GM12874 (cell line): Measurements from ENCODE around the gene CEP170B.

ENCODE experiments used
- CTCF ChIP-seq: IDR thresholded peaks from 2 replicates; pipeline ENCODE4 v1.5.1; 2011; ENCODE audit warnings: low read depth, mild to moderate bottlenecking, control low read depth, low read length, moderate library complexity; ENCODE audit not compliant: insufficient read depth

Gene CEP170B

GRCh38 chr14:104877066-104877805 lies 12.2 kb downstream of the CEP170B start:
- TF ChIP-seq CTCF: no peak

- no peak for TF ChIP-seq CTCF
Measured at GRCh38 chr14:104877806-104878550, 12.9 kb downstream of the CEP170B start.

GRCh38 chr14:104878582-104878981 lies 13.5 kb downstream of the CEP170B start:
- TF ChIP-seq CTCF: no peak

GRCh38 chr14:104879201-104879982 lies 14.3 kb downstream of the CEP170B start:
- TF ChIP-seq CTCF: no peak

- TF ChIP-seq CTCF: no peak
Measured at GRCh38 chr14:104879983-104880565, 15.0 kb downstream of the CEP170B start.

GRCh38 chr14:104880584-104881210 lies 15.6 kb downstream of the CEP170B start:
- no peak for TF ChIP-seq CTCF
